HepG2 (cell line): ENCODE measurements around the gene POU3F1. TPM values are rescaled to one million over a fixed set of nuclear protein-coding genes. Genes with fewer than 3 reads are reported as not detected.

ENCODE experiments used
- BORCS8-MEF2B ChIP-seq: sonication (generic); formaldehyde crosslinking; IDR thresholded peaks from 2 replicates; pipeline ENCODE4 v1.8.0; 2022; ENCODE audit warnings: mild to moderate bottlenecking, missing genetic modification reagents
- GFI1 ChIP-seq: sonication (generic); formaldehyde crosslinking; IDR thresholded peaks from 2 replicates; pipeline ENCODE4 v1.5.0; 2020; ENCODE audit warnings: missing genetic modification reagents, mild to moderate bottlenecking, borderline replicate concordance
- GLI4 ChIP-seq: sonication (generic); formaldehyde crosslinking; IDR thresholded peaks from 2 replicates; pipeline ENCODE4 v1.5.1; 2020; ENCODE audit warnings: missing genetic modification reagents, mild to moderate bottlenecking, moderate library complexity, borderline replicate concordance
- IKZF1 ChIP-seq: fragments of 450-650 bp; IDR thresholded peaks from 2 replicates; pipeline ENCODE4 v1.7.1; 2016
- MAFF ChIP-seq: IDR thresholded peaks from 2 replicates; pipeline ENCODE4 v1.6.1; 2011; ENCODE audit warnings: low read depth, low read length, improper control_type of control experiment
- MLXIP ChIP-seq: sonication (generic); formaldehyde crosslinking; IDR thresholded peaks from 2 replicates; pipeline ENCODE4 v1.9.0; 2021; ENCODE audit warnings: missing genetic modification reagents, borderline replicate concordance
- PATZ1 ChIP-seq: sonication (generic); formaldehyde crosslinking; IDR thresholded peaks from 2 replicates; pipeline ENCODE4 v1.4.0; 2020; ENCODE audit warnings: missing genetic modification reagents
- RBM22 ChIP-seq: fragments of 200-400 bp; formaldehyde crosslinking; optimal IDR thresholded peaks from 2 replicates; pipeline ENCODE3; 2017; ENCODE audit warnings: mild to moderate bottlenecking, low read length, moderate library complexity
- ZFX ChIP-seq: sonication (generic); formaldehyde crosslinking; IDR thresholded peaks from 2 replicates; pipeline ENCODE4 v1.4.0; 2020; ENCODE audit warnings: mild to moderate bottlenecking, low read depth, missing genetic modification reagents, moderate library complexity
- ZGPAT ChIP-seq: IDR thresholded peaks from 2 replicates; pipeline ENCODE4 v1.6.1; 2016; ENCODE audit warnings: mild to moderate bottlenecking
- ZMAT5 ChIP-seq: sonication (generic); formaldehyde crosslinking; IDR thresholded peaks from 2 replicates; pipeline ENCODE4 v1.5.0; 2020; ENCODE audit warnings: mild to moderate bottlenecking, low read depth, missing genetic modification reagents, borderline replicate concordance
- ZNF276 ChIP-seq: sonication (generic); formaldehyde crosslinking; IDR thresholded peaks from 2 replicates; pipeline ENCODE4 v1.4.0; 2020; ENCODE audit warnings: mild to moderate bottlenecking, low read depth, missing genetic modification reagents
- ZNF382 ChIP-seq: sonication (generic); formaldehyde crosslinking; IDR thresholded peaks from 2 replicates; pipeline ENCODE4 v1.5.0; 2020; ENCODE audit warnings: missing genetic modification reagents, mild to moderate bottlenecking, borderline replicate concordance
- ZNF512 ChIP-seq: sonication (generic); formaldehyde crosslinking; IDR thresholded peaks from 2 replicates; pipeline ENCODE4 v1.4.0; 2020; ENCODE audit warnings: mild to moderate bottlenecking, missing genetic modification reagents
- ZNF567 ChIP-seq: sonication (generic); formaldehyde crosslinking; IDR thresholded peaks from 2 replicates; pipeline ENCODE4 v1.8.1; 2023; ENCODE audit warnings: mild to moderate bottlenecking, missing genetic modification reagents, borderline replicate concordance
- ZNF713 ChIP-seq: sonication (generic); formaldehyde crosslinking; IDR thresholded peaks from 2 replicates; pipeline ENCODE4 v1.4.0; 2020; ENCODE audit warnings: mild to moderate bottlenecking, missing genetic modification reagents
- polyA plus RNA-seq, 8 experiments: library from polyadenylated mRNA; depleted of rRNA in 3 of 8; stranded (reverse) in 7 of 8; unstranded in 1 of 8; fragments of >200 nt; fragmentation: Illumina TruSeq in 4 of 8; extraction: Trizol in 4 of 8; gene quantifications; 2 replicates each; pipeline versions ENCODE4 v1.2.1 to v1.2.3, GENCODE V29; 2011 to 2016; ENCODE audit warnings: low read depth in 4 of 8, missing spikeins in 1 of 8, mixed read lengths in 1 of 8; ENCODE audit not compliant: insufficient read depth in 1 of 8
- total RNA-seq, 5 experiments: library from RNA; depleted of rRNA; stranded (reverse); fragments of >200 nt; fragmentation: Illumina TruSeq; extraction: Trizol; gene quantifications; 2 replicates each; pipeline ENCODE4 v1.2.3, GENCODE V29; 2016; ENCODE audit warnings: low read depth in 1 of 5

Gene POU3F1
- total and polyA plus RNA-seq, 2 of the 13 experiments (the other 11 are each of a cell fraction or from before 2014, with no cell fraction given): not detected

- TF ChIP-seq ZNF512 (no peak), RBM22 (no peak), IKZF1 (no peak), MLXIP (no peak), GFI1 (CRISPR knock-in tag) (no peak), ZNF382 (CRISPR knock-in tag) (no peak), ZFX (CRISPR knock-in tag) (no peak; the same call in 1 of the 2 replicates), ZNF567 (CRISPR knock-in tag) (no peak), ZGPAT (CRISPR knock-in tag) (no peak), ZNF713 (CRISPR knock-in tag) (no peak), ZNF276 (CRISPR knock-in tag) (no peak), PATZ1 (CRISPR knock-in tag) (peak; percentile 86), GLI4 (CRISPR knock-in tag) (no peak), ZMAT5 (no peak), MAFF (no peak), BORCS8-MEF2B (no peak)
Observed at GRCh38 chr1:38005195-38006007, 41.2 kb downstream of the POU3F1 start, which contains the start of gene FHL3 (continued).
